Astrocyte (in vitro differentiated cells and primary cell): Measurements from ENCODE around the gene GDPD5. TPM values are rescaled to one million over a fixed set of nuclear protein-coding genes. Genes with fewer than 3 reads are reported as not detected.
A peak's percentile ranks its signal among the peaks of the same experiment; 100 is the strongest.

Experiments used
- DNase-seq: peaks from one replicate; pipeline ENCODE4 v3.0.0-alpha.2; 2010; ENCODE audit warnings: low read depth
- FAIRE-seq: peaks from 2 replicates; lab custom pipeline; 2011; peaks lifted over from hg19 to GRCh38; lab: Jason Lieb, UNC
- H2AFZ ChIP-seq: 2 replicates; pipeline ENCODE4 v1.6.0; 2012; ENCODE audit warnings: low read depth, low read length, inconsistent platforms
- H3K27ac ChIP-seq: 2 replicates; pipeline ENCODE4 v1.5.1; 2011; ENCODE audit warnings: low read depth, low read length, inconsistent platforms
- H3K27me3 ChIP-seq: 2 replicates; pipeline ENCODE4 v1.6.0; 2011; ENCODE audit warnings: low read length, inconsistent platforms; ENCODE audit not compliant: insufficient read depth
- H3K36me3 ChIP-seq: 2 replicates; pipeline ENCODE4 v1.5.1; 2011; ENCODE audit warnings: low read length, inconsistent platforms; ENCODE audit not compliant: insufficient read depth
- H3K4me1 ChIP-seq: 2 replicates; pipeline ENCODE4 v1.5.1; 2011; ENCODE audit warnings: low read length, inconsistent platforms; ENCODE audit not compliant: insufficient read depth
- H3K4me2 ChIP-seq: 2 replicates; pipeline ENCODE4 v1.6.0; 2012; ENCODE audit warnings: low read length, inconsistent platforms
- H3K4me3 ChIP-seq: 2 replicates; pipeline ENCODE4 v1.5.1; 2011; ENCODE audit warnings: low read depth, mild to moderate bottlenecking, low read length, inconsistent platforms; ENCODE audit not compliant: insufficient read depth
- H3K79me2 ChIP-seq: 2 replicates; pipeline ENCODE4 v1.6.0; 2012; ENCODE audit warnings: mild to moderate bottlenecking, low read length, inconsistent platforms; ENCODE audit not compliant: insufficient read depth
- H3K9ac ChIP-seq: 2 replicates; pipeline ENCODE4 v1.6.0; 2012; ENCODE audit warnings: mild to moderate bottlenecking, low read length, inconsistent platforms
- H3K9me3 ChIP-seq: 2 replicates; pipeline ENCODE4 v1.5.1; 2012; ENCODE audit warnings: low read depth, mild to moderate bottlenecking, low read length, inconsistent platforms; ENCODE audit not compliant: insufficient read depth
- H4K20me1 ChIP-seq: 2 replicates; pipeline ENCODE4 v1.6.0; 2012; ENCODE audit warnings: low read length, inconsistent platforms; ENCODE audit not compliant: insufficient read depth
- H3K27ac Mint-ChIP-seq: one replicate; pipeline ENCODE4 v1.8.0; 2021; ENCODE audit warnings: mild to moderate bottlenecking, mixed read lengths; ENCODE audit not compliant: unreplicated experiment
- H3K27me3 Mint-ChIP-seq: one replicate; pipeline ENCODE4 v1.8.0; 2021; ENCODE audit warnings: low read depth, mixed read lengths; ENCODE audit not compliant: unreplicated experiment
- H3K36me3 Mint-ChIP-seq: one replicate; pipeline ENCODE4 v1.8.0; 2021; ENCODE audit warnings: low read depth, mixed read lengths; ENCODE audit not compliant: unreplicated experiment
- H3K4me1 Mint-ChIP-seq: one replicate; pipeline ENCODE4 v1.8.0; 2021; ENCODE audit warnings: low read depth, mixed read lengths; ENCODE audit not compliant: unreplicated experiment
- H3K4me3 Mint-ChIP-seq: one replicate; pipeline ENCODE4 v1.8.0; 2021; ENCODE audit warnings: mild to moderate bottlenecking, moderate library complexity, mixed read lengths; ENCODE audit not compliant: unreplicated experiment
- H3K9me3 Mint-ChIP-seq: one replicate; pipeline ENCODE4 v1.8.0; 2021; ENCODE audit warnings: mild to moderate bottlenecking, mixed read lengths; ENCODE audit not compliant: unreplicated experiment
- EZH2 ChIP-seq: IDR thresholded peaks from 2 replicates; pipeline ENCODE4 v1.6.1; 2012; ENCODE audit warnings: mild to moderate bottlenecking, low read length, inconsistent platforms; ENCODE audit not compliant: insufficient read depth
- total RNA-seq: library from RNA; stranded (reverse); gene quantifications from 2 replicates; pipeline ENCODE4 v1.2.1, GENCODE V29; 2021
- TF ChIP-seq, protein P1 (sequence below): IDR thresholded peaks from 2 replicates; pipeline ENCODE4 v1.5.1; 2011; ENCODE audit warnings: low read depth, mild to moderate bottlenecking, inconsistent platforms, low read length, moderate library complexity; ENCODE audit not compliant: insufficient read depth

GDPD5 gene
- total RNA-seq, 1 donor from 2014 or later, result 9.4 TPM

DNA sequence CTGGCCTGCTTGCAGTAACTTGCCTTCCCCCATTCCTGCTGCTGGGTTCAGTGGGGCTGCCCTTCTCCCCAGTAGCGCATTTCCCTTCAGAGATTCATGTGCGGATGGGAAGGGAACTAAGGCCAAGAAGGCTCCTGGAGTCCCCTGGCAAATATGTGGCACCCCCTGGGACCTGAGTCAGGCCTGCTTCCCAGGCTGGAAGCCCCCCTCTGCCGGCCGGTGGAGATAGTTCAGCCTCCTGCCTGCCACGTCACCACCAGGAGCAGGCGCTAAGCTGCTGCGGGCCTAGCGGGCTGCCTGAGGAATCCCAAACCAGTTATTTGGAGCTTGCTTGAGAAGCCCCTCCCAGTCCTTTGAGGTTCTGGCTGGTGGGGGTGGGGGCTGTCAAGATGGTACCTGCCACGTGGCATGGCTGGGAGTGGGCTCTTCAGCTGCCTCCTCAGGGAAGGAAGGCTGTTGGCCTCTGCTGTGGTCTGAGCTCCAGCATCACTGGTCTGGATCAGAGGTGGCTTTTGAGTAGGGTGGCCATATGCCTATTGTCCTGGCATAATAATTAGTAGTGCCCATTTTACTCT, 38.3 kb upstream of the GDPD5 start:
- Histone ChIP-seq H3K4me1 (peaks cover 54% of the 10 kb centered on the region), H2AFZ (no peak overlapping the region), H3K36me3 (peaks cover 25% of the 10 kb centered on the region), H3K9me3 (no peaks in the 10 kb centered on the region), H3K4me3 (peak overlapping the region; percentile 95), H4K20me1 (peaks cover 62% of the 10 kb centered on the region), H3K27ac (peak overlapping the region; percentile 99), H3K9ac (peak overlapping the region; percentile 100), H3K4me2 (peak overlapping the region; percentile 100), H3K79me2 (peaks cover 74% of the 10 kb centered on the region), H3K27me3 (no peaks in the 10 kb centered on the region)
- Mint-ChIP-seq H3K36me3 (peaks cover 17% of the 10 kb centered on the region), H3K27ac (peak overlapping the region; percentile 99), H3K9me3 (no peaks in the 10 kb centered on the region), H3K4me3 (peak overlapping the region; percentile 99), H3K27me3 (no peaks in the 10 kb centered on the region), H3K4me1 (peaks cover 47% of the 10 kb centered on the region)
- TF ChIP-seq, protein P1, sequence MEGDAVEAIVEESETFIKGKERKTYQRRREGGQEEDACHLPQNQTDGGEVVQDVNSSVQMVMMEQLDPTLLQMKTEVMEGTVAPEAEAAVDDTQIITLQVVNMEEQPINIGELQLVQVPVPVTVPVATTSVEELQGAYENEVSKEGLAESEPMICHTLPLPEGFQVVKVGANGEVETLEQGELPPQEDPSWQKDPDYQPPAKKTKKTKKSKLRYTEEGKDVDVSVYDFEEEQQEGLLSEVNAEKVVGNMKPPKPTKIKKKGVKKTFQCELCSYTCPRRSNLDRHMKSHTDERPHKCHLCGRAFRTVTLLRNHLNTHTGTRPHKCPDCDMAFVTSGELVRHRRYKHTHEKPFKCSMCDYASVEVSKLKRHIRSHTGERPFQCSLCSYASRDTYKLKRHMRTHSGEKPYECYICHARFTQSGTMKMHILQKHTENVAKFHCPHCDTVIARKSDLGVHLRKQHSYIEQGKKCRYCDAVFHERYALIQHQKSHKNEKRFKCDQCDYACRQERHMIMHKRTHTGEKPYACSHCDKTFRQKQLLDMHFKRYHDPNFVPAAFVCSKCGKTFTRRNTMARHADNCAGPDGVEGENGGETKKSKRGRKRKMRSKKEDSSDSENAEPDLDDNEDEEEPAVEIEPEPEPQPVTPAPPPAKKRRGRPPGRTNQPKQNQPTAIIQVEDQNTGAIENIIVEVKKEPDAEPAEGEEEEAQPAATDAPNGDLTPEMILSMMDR, result peak; percentile 45
- no peak for TF ChIP-seq EZH2
- DNase-seq (peak; percentile 83), FAIRE-seq (no peak)

DNA sequence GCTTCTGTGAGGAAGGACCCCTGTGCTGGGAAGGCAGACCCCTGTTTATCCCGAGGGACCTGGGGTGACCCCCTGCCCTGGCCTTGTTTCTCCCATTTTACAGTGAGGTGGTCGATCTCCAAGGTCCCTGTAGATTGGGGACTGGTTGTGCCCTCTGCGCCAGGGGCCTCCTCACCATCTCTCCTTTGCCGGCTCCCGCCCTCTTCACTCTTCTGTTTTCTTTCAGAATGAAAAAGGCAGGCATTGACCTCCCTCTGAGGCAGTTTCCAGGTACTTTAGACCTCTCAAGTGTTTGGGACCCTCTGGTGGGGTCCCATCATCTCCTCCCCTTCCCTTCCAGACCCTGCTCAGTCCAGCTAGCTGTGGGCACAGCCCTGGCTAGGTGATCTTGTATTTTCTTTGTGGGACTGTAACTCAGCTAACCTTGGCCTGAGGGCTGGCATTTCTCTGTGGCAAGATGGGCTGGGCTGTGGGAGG, 37.8 kb upstream of the GDPD5 start:
- H3K4me1 ChIP-seq, result peaks cover 59% of the 10 kb centered on the region
- H3K4me3 ChIP-seq, result peak overlapping the region; percentile 95
- no peaks in the 10 kb centered on the region for H3K9me3 ChIP-seq
- H3K4me2 ChIP-seq, result peak overlapping the region; percentile 100
- peaks cover 69% of the 10 kb centered on the region for H3K79me2 ChIP-seq
- Mint-ChIP-seq H3K9me3 (no peaks in the 10 kb centered on the region), H3K4me1 (peaks cover 50% of the 10 kb centered on the region), H3K4me3 (peak overlapping the region; percentile 99), H3K27me3 (no peaks in the 10 kb centered on the region), H3K27ac (peak overlapping the region; percentile 99), H3K36me3 (peaks cover 15% of the 10 kb centered on the region)
- peak overlapping the region; percentile 100 for H3K9ac ChIP-seq
- peaks cover 57% of the 10 kb centered on the region for H4K20me1 ChIP-seq
- no peak for TF ChIP-seq EZH2
- TF ChIP-seq, protein P1, result no peak
- peak overlapping the region; percentile 99 for H3K27ac ChIP-seq
- H2AFZ ChIP-seq, result no peak overlapping the region
- H3K27me3 ChIP-seq, result no peaks in the 10 kb centered on the region
- no peak for DNase-seq
- H3K36me3 ChIP-seq, result peaks cover 22% of the 10 kb centered on the region
- FAIRE-seq, result no peak

DNA sequence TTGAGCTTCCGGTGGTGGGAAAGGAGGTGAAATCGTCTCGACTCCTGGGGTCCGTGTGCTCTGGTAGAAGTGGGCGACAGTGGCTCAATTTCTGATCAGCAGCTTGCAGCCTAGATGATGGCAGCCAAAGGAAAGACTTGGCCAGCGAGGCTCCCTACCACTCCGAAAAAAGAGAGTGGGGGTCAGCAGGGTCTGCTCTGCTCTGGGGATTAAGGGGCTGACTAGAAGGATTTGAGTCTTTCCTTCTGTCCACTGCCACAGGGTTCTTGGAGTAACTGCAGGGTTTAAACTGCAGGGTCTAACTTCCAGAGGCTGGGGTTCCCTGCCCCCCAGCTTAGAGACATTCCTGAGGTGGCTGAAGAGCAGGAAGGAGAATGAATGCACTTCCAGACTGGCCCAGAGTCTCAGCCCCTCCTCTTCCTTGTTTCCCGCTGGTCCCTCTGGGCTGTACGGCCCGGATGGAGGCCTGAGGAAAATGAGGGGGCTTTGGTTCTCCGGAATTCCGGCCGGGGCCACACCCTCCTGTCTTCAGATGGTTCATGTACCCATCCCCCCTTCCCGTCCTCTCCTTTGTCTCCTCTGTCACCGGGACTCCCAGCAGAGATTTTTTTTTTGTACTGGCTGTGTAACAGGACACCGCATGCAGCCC, 37.2 kb upstream of the GDPD5 start:
- no peak for FAIRE-seq
- H3K4me1 ChIP-seq, result peaks cover 64% of the 10 kb centered on the region

More for the DNA sequence above, 37.2 kb upstream of the GDPD5 start:
- H3K27ac Mint-ChIP-seq, result peak overlapping the region; percentile 99
- peak overlapping the region; percentile 99 for H3K4me3 Mint-ChIP-seq
- H3K4me3 ChIP-seq, result peak overlapping the region; percentile 95
- H3K36me3 Mint-ChIP-seq, result peaks cover 13% of the 10 kb centered on the region
- no peak overlapping the region for H2AFZ ChIP-seq
- H3K4me1 Mint-ChIP-seq, result peaks cover 47% of the 10 kb centered on the region
- TF ChIP-seq, protein P1, result no peak
- TF ChIP-seq EZH2, result no peak
- peak overlapping the region; percentile 100 for H3K4me2 ChIP-seq
- H3K27me3 Mint-ChIP-seq, result no peaks in the 10 kb centered on the region
- peak; percentile 62 for DNase-seq
- H3K79me2 ChIP-seq, result peaks cover 63% of the 10 kb centered on the region
- no peaks in the 10 kb centered on the region for H3K9me3 Mint-ChIP-seq
- H3K27ac ChIP-seq, result peak overlapping the region; percentile 99
- H3K27me3 ChIP-seq, result no peaks in the 10 kb centered on the region
- peaks cover 51% of the 10 kb centered on the region for H4K20me1 ChIP-seq
- H3K36me3 ChIP-seq, result peaks cover 17% of the 10 kb centered on the region
- H3K9me3 ChIP-seq, result no peaks in the 10 kb centered on the region
- H3K9ac ChIP-seq, result peak overlapping the region; percentile 100
